Esophagus squamous epithelium (tissue), 5 donors: ENCODE measurements around the gene AUTS2. TPM values are rescaled to one million over a fixed set of nuclear protein-coding genes. Genes with fewer than 3 reads are reported as not detected.

Experiments
- DNase-seq: peaks from one replicate; lab custom pipeline; 2025; lab: John Stamatoyannopoulos, UW
- H3K27ac ChIP-seq, 4 donors: fragments of 200-600 bp; sonication (generic); one replicate each; pipeline ENCODE4 v1.5.1; 2016 to 2019; ENCODE audit warnings: mild to moderate bottlenecking in 1 of 4
- H3K27me3 ChIP-seq, 4 donors: fragments of 200-600 bp; sonication (generic); 1 replicate in 3 of 4; 2 replicates in 1 of 4; pipeline versions ENCODE4 v1.5.1 to v1.6.0; 2017 to 2021; ENCODE audit warnings: antibody characterized with exemption in 1 of 4
- H3K36me3 ChIP-seq, 3 donors: fragments of 200-600 bp; sonication (generic); one replicate each; pipeline ENCODE4 v1.5.1; 2016 to 2019
- H3K4me1 ChIP-seq, 3 donors: fragments of 200-600 bp; sonication (generic); one replicate each; pipeline ENCODE4 v1.5.1; 2017 to 2019
- H3K4me3 ChIP-seq, 4 donors: fragments of 200-600 bp; sonication (generic); 1 replicate in 3 of 4; 2 replicates in 1 of 4; pipeline ENCODE4 v1.5.1; 2016 to 2019; ENCODE audit warnings: mild to moderate bottlenecking in 2 of 4, moderate library complexity in 1 of 4
- H3K9me3 ChIP-seq, 3 donors: fragments of 200-600 bp; sonication (generic); one replicate each; pipeline ENCODE4 v1.5.1; 2016 to 2019
- CTCF ChIP-seq, 6 experiments: fragments of 450-650 bp in 4 of 6; fragments of 200-600 bp in 2 of 6; sonication (generic) in 2 of 6; IDR thresholded peaks; one replicate each; pipeline ENCODE4 v1.5.1; 2016 to 2019; ENCODE audit warnings: antibody characterized with exemption in 6 of 6, mild to moderate bottlenecking in 4 of 6, moderate library complexity in 4 of 6
- POLR2A ChIP-seq, 4 donors: fragments of 450-650 bp; IDR thresholded peaks; one replicate each; pipeline ENCODE4 v1.6.1; 2017; ENCODE audit warnings: antibody characterized with exemption in 4 of 4, mild to moderate bottlenecking in 4 of 4, moderate library complexity in 3 of 4
- WGBS, 2 donors: methylation state at CpG; one replicate each; pipeline ENCODE4 v1.1.5; 2018; 5-methylcytosine and 5-hydroxymethylcytosine counted together
- intact Hi-C: fragments of 100-400 bp; cut with DNase I; formaldehyde crosslinking; loops from one replicate; pipeline ENCODE4 v1.15.0; 2022
- total RNA-seq, 4 donors: library from RNA; depleted of rRNA; stranded (reverse); fragments of >200 nt; gene quantifications; one replicate each; pipeline ENCODE4 v1.1.0, GENCODE V29; 2016
- donor health status: DM: yes; HTN: yes; CAD: no.

The AUTS2 gene
- total RNA-seq, 4 donors from 2014 or later, result 9.5 to 36.2 (median 23.0) TPM

- H3K9me3 ChIP-seq, result no peaks in the 10 kb centered on the region
- 56 to 90% methylated on average over 1 of the region's 1 CpG for WGBS, 2 donors
- H3K36me3 ChIP-seq, result no peaks in the 10 kb centered on the region
- no peaks in the 10 kb centered on the region for H3K4me1 ChIP-seq
- no peaks in the 10 kb centered on the region for H3K27me3 ChIP-seq
- no peak for TF ChIP-seq CTCF (IDR thresholded peaks at IDR 0.05)
- no peak for TF ChIP-seq POLR2A (IDR thresholded peaks at IDR 0.05)
- H3K4me3 ChIP-seq, result no peak overlapping the region
- intact Hi-C loops, result no loop called here
- no peak for DNase-seq
- no peak overlapping the region for H3K27ac ChIP-seq
Measured at GRCh38 chr7:70434821-70435220, 836.5 kb downstream of the AUTS2 start.

GRCh38 chr7:70435634-70436033 lies 837.4 kb downstream of the AUTS2 start:
- intact Hi-C loops, result no loop called here
- Histone ChIP-seq H3K4me1 (no peaks in the 10 kb centered on the region), H3K27ac (no peak overlapping the region), H3K27me3 (no peaks in the 10 kb centered on the region), H3K9me3 (no peaks in the 10 kb centered on the region), H3K4me3 (no peak overlapping the region), H3K36me3 (no peaks in the 10 kb centered on the region)
- TF ChIP-seq POLR2A (IDR thresholded peaks at IDR 0.05), result no peak
- TF ChIP-seq CTCF (IDR thresholded peaks at IDR 0.05), result no peak
- WGBS, 2 donors, result 69 to 75% methylated on average over 1 of the region's 1 CpG
- DNase-seq, result no peak

GRCh38 chr7:70436790-70437350 lies 838.6 kb downstream of the AUTS2 start:
- WGBS, 2 donors, result 91 to 92% methylated on average over 5 of the region's 5 CpGs
- no peak overlapping the region for H3K27ac ChIP-seq
- no peaks in the 10 kb centered on the region for H3K4me1 ChIP-seq
- H3K4me3 ChIP-seq, result no peak overlapping the region
- no peak for TF ChIP-seq POLR2A (IDR thresholded peaks at IDR 0.05)
- no peak for TF ChIP-seq CTCF (IDR thresholded peaks at IDR 0.05)
- no peaks in the 10 kb centered on the region for H3K9me3 ChIP-seq
- no peak for DNase-seq
- H3K27me3 ChIP-seq, result no peaks in the 10 kb centered on the region
- no peaks in the 10 kb centered on the region for H3K36me3 ChIP-seq
- intact Hi-C loops, result no loop called here

- intact Hi-C loops, result no loop called here
- H3K9me3 ChIP-seq, result no peaks in the 10 kb centered on the region
- no peak for DNase-seq
- no peaks in the 10 kb centered on the region for H3K27me3 ChIP-seq
- H3K4me3 ChIP-seq, result no peak overlapping the region
- H3K36me3 ChIP-seq, result no peaks in the 10 kb centered on the region
- H3K4me1 ChIP-seq, result no peaks in the 10 kb centered on the region
- WGBS, 2 donors, result 21 to 26% methylated on average over 2 of the region's 2 CpGs
- no peak overlapping the region for H3K27ac ChIP-seq
- TF ChIP-seq POLR2A (IDR thresholded peaks at IDR 0.05), result no peak
- no peak for TF ChIP-seq CTCF (IDR thresholded peaks at IDR 0.05)
Measured at GRCh38 chr7:70439651-70440050, 841.4 kb downstream of the AUTS2 start.

GRCh38 chr7:70446448-70447143 lies 848.3 kb downstream of the AUTS2 start:
- WGBS, 2 donors, result 54 to 78% methylated on average over 7 to 9 of the region's 13 CpGs
- TF ChIP-seq CTCF (IDR thresholded peaks at IDR 0.05), result no peak
- no peak for TF ChIP-seq POLR2A (IDR thresholded peaks at IDR 0.05)
- Histone ChIP-seq H3K9me3 (no peaks in the 10 kb centered on the region), H3K4me1 (peaks cover 0 to 11% (median 0%) of the 10 kb centered on the region in 3 donors), H3K4me3 (no peak overlapping the region), H3K36me3 (no peaks in the 10 kb centered on the region), H3K27me3 (no peaks in the 10 kb centered on the region), H3K27ac (no peak overlapping the region)
- intact Hi-C loops, result no loop called here
- DNase-seq, result no peak
